Hematopoietic multipotent progenitor cell treated with erythropoietin and hydrocortisone succinate and interleukin-3 and kit ligand, for 8 days (in vitro differentiated cells): ENCODE data around the gene NOG.

Source experiments
- DNase-seq: peaks from one replicate; pipeline ENCODE4 v3.0.0-alpha.2; 2015

Gene NOG

DNA sequence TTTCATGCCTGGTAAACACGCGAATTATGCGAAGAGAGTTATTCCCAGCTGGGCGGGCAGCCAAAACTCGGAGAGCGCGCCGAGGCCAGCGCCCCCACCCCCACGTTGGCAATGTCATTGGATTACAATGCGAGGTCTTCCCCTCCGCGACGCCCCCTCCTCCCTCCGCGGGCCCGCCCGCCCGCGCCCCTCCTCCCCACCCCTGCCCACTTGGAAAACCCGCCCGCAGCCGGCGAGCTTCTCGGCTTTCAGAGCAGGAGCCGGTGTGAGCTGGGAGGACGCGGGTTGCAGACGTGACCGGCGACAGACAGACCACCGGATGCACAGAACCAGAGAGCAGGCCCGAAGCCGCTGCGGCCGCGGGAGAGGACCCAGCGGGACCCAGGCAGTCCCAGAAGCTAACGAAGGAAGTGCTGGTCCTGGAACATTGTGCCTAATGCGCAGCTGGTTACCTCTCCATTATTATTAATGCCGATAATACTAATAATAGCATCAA is 4.0 kb downstream of the NOG start:
- no peak for DNase-seq

GRCh38 chr17:56598466-56598865 is 5.0 kb downstream of the NOG start:
- no peak for DNase-seq

DNA sequence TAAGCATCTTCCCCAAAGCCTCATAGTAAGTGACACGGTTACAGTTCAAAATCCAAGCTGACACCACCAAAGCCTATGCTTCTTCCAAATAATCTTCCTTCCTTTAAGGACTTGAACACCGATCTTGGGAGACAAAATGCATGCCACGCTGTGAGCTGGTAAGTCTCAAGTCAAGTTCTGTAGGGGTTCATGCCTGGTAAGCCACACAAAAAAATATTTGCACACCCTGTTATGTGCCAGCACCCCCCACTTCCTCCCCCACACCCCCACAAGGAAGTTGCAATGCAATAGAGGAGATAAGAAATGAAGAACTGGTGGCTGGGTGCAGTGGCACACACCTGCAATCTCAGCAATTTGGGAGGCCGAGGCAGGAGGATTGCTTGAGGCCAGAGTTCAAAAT is 5.6 kb downstream of the NOG start:
- peak; percentile 8 for DNase-seq

DNA sequence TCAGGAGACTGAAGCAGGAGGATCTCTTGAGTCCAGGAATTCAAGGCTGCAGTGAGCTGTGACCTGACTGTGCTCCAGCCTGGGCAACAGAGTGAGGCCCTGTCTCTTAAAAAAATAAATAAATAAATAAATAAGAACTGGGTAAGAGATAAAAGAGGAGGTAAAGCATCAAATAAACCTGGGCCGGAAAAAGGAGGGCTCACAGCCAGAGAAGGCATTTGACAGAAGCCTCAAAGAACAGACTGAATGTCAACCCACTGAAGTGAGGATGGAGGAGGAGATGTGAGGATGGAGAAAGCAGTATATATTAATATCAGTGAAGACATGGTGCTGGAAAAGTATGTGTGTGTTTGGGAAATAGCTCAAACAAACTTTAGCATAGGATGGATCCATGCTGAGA is 6.1 kb downstream of the NOG start:
- no peak for DNase-seq

GRCh38 chr17:56600256-56600655 is 6.8 kb downstream of the NOG start:
- DNase-seq = no peak

GRCh38 chr17:56601591-56601990 is 8.1 kb downstream of the NOG start:
- no peak for DNase-seq

DNA sequence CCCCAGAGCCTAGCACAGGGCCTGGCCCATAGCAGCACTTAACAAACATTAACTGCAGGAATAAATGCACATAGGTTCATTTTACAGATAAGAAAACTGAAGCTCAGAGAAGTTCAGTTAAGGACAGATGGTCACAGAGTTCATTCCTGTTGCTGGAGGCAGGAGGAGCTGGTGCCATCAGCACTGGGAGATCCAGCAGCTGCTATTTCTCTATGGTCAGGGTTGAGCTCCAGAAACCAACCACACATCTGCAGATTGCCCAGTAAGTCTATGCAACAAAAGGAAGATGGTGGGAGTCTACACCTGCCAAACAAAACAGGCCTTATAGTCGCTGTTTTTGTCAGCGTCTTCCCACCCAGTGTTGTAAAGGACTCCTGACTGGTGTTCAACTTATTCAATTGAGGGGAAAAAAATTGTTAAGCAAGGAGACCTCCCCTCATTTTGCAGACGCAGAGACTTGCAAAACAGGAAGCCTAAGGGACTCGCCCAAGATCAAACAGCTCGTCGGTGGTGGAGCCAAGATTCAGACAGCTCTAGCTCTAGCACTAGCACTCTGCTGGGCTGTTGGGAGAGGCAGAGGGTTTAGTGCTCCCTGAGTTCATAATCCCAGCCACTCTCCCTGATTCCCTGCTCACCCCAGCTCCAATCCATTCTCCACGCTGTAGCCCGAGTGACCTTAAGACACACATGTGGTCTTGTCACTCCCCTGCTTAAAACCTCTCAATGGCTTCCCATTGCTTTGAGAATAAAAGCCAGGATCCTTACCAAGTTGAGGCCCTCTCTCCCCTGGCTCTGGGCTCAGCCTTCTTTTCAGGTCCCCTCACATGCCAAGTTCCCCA is 9.0 kb downstream of the NOG start:
- DNase-seq = no peak

DNA sequence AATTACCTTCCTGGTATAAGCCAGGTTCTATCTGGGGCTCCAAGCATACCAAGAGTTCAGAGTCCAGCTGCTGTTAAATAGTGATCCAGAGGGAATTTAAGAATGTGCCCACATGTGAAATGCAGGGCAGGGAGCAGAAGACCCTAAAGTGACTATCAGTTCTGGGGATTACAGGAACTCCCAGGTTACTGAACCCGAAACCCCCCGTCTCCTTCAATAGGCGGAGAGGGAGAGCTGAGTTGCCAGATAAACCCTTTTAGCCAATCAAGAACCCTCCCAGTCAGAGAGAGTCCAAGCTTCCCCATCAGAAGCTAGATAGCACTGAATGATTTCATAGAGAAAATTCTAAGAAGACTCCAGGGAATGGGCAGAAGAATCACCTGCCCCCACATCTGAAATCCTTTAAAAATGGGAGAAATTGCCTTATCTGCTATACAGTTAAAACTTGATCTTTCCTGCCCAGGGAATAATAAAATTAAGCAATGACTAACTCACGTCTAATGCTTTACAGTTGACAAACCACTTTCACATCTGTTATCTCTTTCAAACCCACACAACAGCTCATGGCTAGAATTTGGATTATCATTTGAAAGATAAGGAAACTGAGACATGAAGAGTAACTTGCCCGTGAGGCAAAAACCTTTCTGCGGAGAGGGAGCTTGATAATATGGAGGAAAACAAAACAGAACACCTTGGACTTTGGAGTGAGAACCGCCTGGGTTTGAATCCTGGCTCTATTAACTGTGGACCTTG is 10.2 kb downstream of the NOG start:
- DNase-seq = peak; percentile 19

GRCh38 chr17:56604691-56605290 is 11.3 kb downstream of the NOG start:
- no peak for DNase-seq

GRCh38 chr17:56608944-56609343 is 15.4 kb downstream of the NOG start:
- DNase-seq = no peak

- DNase-seq = no peak
Observed at GRCh38 chr17:56610321-56610720, 16.8 kb downstream of the NOG start.

DNA sequence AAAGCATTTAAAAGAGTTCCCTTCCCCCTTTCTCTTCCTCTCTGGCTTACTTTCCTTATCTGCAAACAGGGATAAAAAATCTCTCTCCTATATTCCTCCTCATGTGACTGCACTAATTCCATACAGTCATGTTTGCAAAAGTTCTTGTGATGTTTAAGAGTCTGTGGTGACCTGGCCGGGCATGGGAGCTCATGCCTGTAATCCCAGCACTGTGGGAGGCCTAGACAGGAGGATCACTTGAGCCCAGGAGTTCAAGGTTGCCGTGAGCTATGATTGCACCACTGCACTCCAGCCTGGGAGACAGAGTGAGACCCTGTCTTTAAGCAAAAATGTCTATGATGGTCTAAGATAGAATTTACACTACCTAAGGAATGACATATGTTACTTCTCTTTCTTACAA is 19.6 kb downstream of the NOG start:
- no peak for DNase-seq

GRCh38 chr17:56614522-56614921 is 21.0 kb downstream of the NOG start:
- DNase-seq = no peak

- DNase-seq = no peak
Observed at GRCh38 chr17:56616239-56616638, 22.7 kb downstream of the NOG start.

- DNase-seq = no peak
Observed at GRCh38 chr17:56623383-56623782, 29.9 kb downstream of the NOG start.

DNA sequence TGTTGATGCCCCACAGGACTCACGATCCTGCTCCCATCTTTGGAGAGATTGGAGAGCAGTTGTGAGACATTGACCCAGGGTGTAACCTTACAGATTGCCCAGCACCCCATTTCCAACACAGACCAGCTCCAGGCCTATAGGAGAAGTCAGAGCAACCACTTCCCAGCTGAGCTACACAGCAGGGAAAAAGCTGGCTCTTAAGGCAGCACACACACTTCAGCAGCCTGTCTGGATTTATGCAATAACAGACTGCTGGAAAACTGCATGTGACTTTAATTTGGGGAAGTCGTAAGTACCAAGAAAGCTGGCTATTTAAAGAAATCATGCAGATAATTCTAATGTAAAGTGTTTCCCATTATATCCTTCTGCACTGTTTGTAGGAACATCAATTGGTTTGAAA is 30.8 kb downstream of the NOG start:
- DNase-seq = no peak

DNA sequence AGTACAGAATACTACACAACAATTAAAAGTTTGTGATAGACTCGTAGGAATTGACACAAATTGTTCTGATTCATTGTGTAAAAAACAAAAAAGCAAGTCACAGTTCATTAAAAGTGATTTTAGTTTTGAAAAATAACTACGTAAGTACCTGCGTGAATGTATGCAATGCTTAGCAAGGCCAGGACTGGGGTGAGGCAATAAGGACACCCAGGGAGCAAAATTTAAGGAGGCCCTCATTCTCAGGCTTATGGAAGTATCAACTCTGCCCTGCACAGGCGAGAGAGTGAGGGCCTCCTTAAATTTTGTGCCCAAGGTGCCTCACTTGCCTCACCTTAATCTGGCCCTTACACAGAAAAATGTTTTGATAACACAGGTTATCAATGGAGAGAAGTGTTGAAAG is 31.4 kb downstream of the NOG start:
- DNase-seq = no peak

GRCh38 chr17:56629531-56630075 is 36.1 kb downstream of the NOG start:
- no peak for DNase-seq

DNA sequence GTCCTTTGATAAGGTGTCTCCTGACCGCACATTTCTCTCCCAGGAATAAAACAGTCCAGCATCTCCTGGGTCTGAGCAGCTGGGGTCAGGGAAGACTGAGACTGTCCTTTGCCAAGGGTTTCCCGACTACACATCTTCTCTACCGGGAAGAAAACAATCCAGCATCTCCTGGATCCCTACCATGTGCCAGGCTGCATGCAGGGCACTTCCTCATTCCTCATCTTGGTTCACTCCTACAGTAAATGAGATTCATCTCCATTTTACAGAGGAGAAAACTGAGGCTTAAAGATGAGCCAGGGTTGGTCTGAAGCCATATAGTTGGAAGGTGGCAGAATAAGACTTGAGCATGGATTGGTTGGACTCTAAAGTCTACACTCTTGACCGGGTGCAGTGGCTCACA is 36.7 kb downstream of the NOG start:
- DNase-seq = no peak

GRCh38 chr17:56633681-56634080 is 40.2 kb downstream of the NOG start:
- DNase-seq = no peak

- no peak for DNase-seq
Observed at GRCh38 chr17:56635641-56636040, 42.1 kb downstream of the NOG start.

DNA sequence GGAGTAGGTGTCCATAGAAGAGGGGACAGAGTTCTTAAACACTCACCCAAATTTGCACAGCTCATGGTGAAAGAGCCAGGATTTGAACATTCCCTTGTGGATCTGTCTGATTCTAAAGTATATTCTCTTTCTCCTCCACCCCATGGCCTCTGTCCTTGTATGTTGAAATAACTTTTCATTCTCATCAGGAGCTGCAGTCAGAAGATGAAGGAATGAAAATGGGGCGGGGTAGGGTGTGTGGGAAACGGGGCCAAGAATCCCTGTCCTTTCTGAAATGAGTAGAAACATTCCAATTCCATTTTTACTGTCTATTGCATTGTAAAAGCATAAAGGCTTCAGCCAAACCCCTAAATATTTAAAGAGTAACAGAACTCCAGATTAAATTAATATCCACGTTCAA is 42.8 kb downstream of the NOG start:
- no peak for DNase-seq

DNA sequence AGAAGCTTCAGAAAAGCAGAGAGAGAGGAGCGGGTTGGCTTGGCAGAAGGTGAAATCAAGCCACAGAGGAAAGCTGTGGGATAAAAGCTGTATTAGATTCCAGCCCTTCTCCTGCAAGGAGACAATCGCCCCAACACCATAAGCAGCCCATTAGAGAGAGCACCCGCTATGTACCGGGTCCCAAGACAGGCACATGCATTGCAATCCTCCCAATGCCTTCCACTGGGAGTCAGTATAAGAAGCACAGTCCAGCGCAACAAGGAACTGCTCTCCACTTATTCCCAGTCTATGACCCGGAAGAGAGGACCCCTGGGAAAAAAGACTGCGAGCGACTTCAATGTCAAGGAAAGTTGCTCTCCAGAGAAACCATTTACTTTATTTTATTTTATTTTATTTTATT is 43.8 kb downstream of the NOG start:
- DNase-seq = no peak
